H1 (cell line): ENCODE results near the gene ELOVL2.

ENCODE experiments used
- EP300 ChIP-seq, 2 experiments: IDR thresholded peaks; 1 replicate in 1 of 2; 2 replicates in 1 of 2; pipeline ENCODE4 v1.6.1; 2011 to 2012; ENCODE audit warnings: low read depth in 2 of 2, low read length in 2 of 2, mild to moderate bottlenecking in 2 of 2, borderline replicate concordance in 1 of 2, inconsistent platforms in 1 of 2, moderate library complexity in 1 of 2
- EZH2 ChIP-seq: fragments of 200-600 bp; sonication (generic); IDR thresholded peaks from 2 replicates; pipeline ENCODE4 v1.7.1; 2012; ENCODE audit warnings: low read depth, mild to moderate bottlenecking, moderate library complexity, low read length, inconsistent platforms; ENCODE audit not compliant: severe bottlenecking
- TF ChIP-seq, protein P1 (sequence below), 3 experiments: IDR thresholded peaks; 1 replicate in 2 of 3; 2 replicates in 1 of 3; pipeline versions ENCODE4 v1.5.1 to v1.6.1; 2011; ENCODE audit warnings: low read length in 3 of 3, mild to moderate bottlenecking in 3 of 3, inconsistent platforms in 2 of 3, low read depth in 1 of 3, moderate library complexity in 1 of 3; ENCODE audit not compliant: insufficient read depth in 1 of 3; ENCODE audit errors: control extremely low read depth in 1 of 3
- TF ChIP-seq, protein P2 (sequence below): IDR thresholded peaks from 2 replicates; pipeline ENCODE4 v1.6.1; 2011; ENCODE audit warnings: low read depth, mild to moderate bottlenecking, low read length; ENCODE audit not compliant: insufficient read depth

DNA sequence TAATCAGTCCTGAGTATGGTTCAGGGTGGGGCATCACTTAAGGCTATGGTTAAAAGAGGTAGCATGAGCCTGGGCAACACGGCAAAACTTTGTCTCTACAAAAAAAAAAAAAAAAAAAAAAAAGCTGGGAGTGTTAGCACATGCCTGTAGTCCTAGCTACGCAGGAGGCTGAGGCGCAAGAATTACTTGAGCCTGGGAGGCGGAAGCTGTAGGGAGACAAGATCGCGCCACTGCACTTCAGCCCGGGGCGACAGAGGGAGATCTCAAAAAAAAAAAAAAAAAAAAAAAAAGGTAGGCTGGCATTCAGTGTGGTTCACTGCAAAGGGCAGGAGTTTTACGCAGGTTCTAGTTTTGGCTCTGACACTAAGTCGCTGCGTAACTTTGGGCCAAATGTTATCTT lies 15.1 kb downstream of the ELOVL2 start:
- TF ChIP-seq EP300 (IDR thresholded peaks at IDR 0.05; ENCODE audit: borderline replicate concordance in 1 of 2, low read depth in 2 of 2, low read length in 2 of 2): no peak
- TF ChIP-seq, protein P1, sequence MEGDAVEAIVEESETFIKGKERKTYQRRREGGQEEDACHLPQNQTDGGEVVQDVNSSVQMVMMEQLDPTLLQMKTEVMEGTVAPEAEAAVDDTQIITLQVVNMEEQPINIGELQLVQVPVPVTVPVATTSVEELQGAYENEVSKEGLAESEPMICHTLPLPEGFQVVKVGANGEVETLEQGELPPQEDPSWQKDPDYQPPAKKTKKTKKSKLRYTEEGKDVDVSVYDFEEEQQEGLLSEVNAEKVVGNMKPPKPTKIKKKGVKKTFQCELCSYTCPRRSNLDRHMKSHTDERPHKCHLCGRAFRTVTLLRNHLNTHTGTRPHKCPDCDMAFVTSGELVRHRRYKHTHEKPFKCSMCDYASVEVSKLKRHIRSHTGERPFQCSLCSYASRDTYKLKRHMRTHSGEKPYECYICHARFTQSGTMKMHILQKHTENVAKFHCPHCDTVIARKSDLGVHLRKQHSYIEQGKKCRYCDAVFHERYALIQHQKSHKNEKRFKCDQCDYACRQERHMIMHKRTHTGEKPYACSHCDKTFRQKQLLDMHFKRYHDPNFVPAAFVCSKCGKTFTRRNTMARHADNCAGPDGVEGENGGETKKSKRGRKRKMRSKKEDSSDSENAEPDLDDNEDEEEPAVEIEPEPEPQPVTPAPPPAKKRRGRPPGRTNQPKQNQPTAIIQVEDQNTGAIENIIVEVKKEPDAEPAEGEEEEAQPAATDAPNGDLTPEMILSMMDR (IDR thresholded peaks at IDR 0.05; ENCODE audit: control extremely low read depth in 1 of 3, insufficient read depth in 1 of 3, low read depth in 1 of 3, low read length in 3 of 3): no peak
- no peak for TF ChIP-seq EZH2
- TF ChIP-seq, protein P2, sequence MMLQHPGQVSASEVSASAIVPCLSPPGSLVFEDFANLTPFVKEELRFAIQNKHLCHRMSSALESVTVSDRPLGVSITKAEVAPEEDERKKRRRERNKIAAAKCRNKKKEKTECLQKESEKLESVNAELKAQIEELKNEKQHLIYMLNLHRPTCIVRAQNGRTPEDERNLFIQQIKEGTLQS: no peak
